Measurements from ENCODE around the gene CLDN24.
"Not testable (repeated sequence)": the region's sequence is repeated elsewhere in the genome, so short reads cannot be mapped to it uniquely, and the experiment has no call there.

The CLDN24 gene

DNA sequence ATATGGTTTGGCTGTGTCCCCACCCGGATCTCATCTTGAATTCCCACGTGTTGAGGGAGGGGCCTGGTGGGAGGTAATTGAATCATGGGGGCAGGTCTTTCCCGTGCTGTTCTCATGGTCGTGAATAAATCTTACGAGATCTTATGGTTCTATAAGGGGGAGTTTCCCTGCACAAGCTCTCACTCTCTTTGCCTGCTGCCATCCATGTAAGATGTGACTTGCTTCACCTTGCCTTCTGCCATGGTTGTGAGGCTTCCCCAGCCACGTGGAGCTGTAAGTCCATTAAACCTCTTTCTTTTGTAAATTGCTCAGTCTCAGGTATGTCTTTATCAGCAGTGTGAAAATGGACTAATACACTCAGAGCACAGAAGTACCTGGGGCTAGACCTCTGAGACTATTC lies 4.2 kb upstream of the CLDN24 start:
- H3K9me3 ChIP-seq (ENCODE audit: control insufficient read depth, low read length); H3K4me1 ChIP-seq (ENCODE audit: control insufficient read depth, insufficient read depth, low read length, poor library complexity, severe bottlenecking); H3K27ac ChIP-seq (ENCODE audit: insufficient read depth, low read length, poor library complexity, severe bottlenecking); H3K27me3 ChIP-seq (replicated peaks; ENCODE audit: control insufficient read depth, insufficient read depth, low read length, poor library complexity, severe bottlenecking); H3K36me3 ChIP-seq (ENCODE audit: control insufficient read depth, insufficient read depth, low read length); H3K4me3 ChIP-seq (ENCODE audit: insufficient read depth, low read depth, low read length, poor library complexity, severe bottlenecking); DNase-seq: not testable (repeated sequence)

DNA sequence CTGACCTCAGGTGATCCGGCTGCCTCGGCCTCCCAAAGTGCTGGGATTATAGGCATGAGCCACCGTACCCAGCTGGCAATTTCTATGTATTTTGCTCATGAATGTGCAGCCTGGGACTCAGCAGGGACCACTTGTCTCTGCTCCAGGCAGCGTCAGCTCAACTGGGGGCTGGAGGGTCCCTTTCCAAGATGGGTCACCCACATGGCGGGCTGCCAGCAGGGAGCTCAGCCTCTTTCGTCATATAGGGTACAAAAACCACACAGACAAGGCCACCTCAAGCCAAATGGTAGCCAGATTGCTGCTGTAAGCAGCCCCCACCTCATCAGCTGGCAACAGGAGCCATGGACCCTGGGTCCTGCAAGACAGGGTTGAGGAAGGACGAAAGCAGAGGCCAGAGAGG lies 2.4 kb upstream of the CLDN24 start:
- no peak for DNase-seq
- Histone ChIP-seq H3K4me3 (ENCODE audit: insufficient read depth, low read depth, low read length, poor library complexity, severe bottlenecking) (no peak overlapping the region), H3K4me1 (ENCODE audit: control insufficient read depth, insufficient read depth, low read length, poor library complexity, severe bottlenecking) (no peaks in the 10 kb centered on the region), H3K27ac (ENCODE audit: insufficient read depth, low read length, poor library complexity, severe bottlenecking) (no peak overlapping the region), H3K36me3 (ENCODE audit: control insufficient read depth, insufficient read depth, low read length) (no peaks in the 10 kb centered on the region), H3K9me3 (ENCODE audit: control insufficient read depth, low read length) (no peaks in the 10 kb centered on the region), H3K27me3 (replicated peaks; ENCODE audit: control insufficient read depth, insufficient read depth, low read length, poor library complexity, severe bottlenecking) (no peaks in the 10 kb centered on the region)

DNA sequence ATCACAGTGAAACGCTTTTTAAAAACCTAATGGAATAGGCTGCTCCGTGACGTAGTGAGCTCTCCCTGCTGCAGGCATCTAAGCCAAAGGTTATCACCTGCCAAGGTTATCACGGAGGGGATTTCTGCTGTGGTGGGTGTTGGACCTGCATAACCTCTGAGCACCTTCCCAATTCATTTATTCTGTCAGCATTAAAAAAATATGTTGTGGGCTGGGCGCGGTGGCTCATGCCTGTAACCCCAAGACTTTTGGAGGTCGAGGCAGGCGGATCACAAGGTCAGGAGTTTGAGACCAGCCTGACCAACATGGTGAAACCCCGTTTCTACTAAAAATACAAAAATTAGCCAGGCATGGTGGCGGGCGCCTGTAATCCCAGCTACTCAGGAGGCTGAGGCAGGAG lies 1.8 kb upstream of the CLDN24 start:
- H3K9me3 ChIP-seq (ENCODE audit: control insufficient read depth, low read length); H3K36me3 ChIP-seq (ENCODE audit: control insufficient read depth, insufficient read depth, low read length); H3K4me1 ChIP-seq (ENCODE audit: control insufficient read depth, insufficient read depth, low read length, poor library complexity, severe bottlenecking); H3K27ac ChIP-seq (ENCODE audit: insufficient read depth, low read length, poor library complexity, severe bottlenecking); H3K27me3 ChIP-seq (replicated peaks; ENCODE audit: control insufficient read depth, insufficient read depth, low read length, poor library complexity, severe bottlenecking); DNase-seq; H3K4me3 ChIP-seq (ENCODE audit: insufficient read depth, low read depth, low read length, poor library complexity, severe bottlenecking): not testable (repeated sequence)

DNA sequence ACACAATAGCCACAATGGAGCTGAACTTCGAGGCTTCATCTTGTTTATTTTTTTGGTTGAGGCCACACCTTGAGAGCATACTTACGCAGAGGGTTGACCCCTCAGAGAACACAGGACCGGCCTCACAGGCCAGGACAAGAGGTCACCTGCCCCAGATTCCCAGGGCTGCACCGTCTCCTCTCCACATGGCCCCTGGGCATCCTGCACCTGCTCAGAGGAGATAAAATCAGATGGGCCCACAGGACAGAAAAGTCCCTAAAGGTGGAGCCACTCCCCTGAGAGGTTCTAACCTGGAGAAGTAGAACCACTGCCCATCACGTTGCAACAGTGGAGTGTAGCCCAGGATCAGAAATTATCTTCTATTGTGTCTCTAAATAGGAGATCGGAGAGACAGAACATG lies 1.1 kb upstream of the CLDN24 start:
- DNase-seq: no peak
- H3K9me3 ChIP-seq (ENCODE audit: control insufficient read depth, low read length): no peaks in the 10 kb centered on the region
- H3K4me3 ChIP-seq (ENCODE audit: insufficient read depth, low read depth, low read length, poor library complexity, severe bottlenecking): no peak overlapping the region
- H3K4me1 ChIP-seq (ENCODE audit: control insufficient read depth, insufficient read depth, low read length, poor library complexity, severe bottlenecking): no peaks in the 10 kb centered on the region
- H3K27ac ChIP-seq (ENCODE audit: insufficient read depth, low read length, poor library complexity, severe bottlenecking): no peak overlapping the region
- no peaks in the 10 kb centered on the region for H3K27me3 ChIP-seq (replicated peaks; ENCODE audit: control insufficient read depth, insufficient read depth, low read length, poor library complexity, severe bottlenecking)
- no peaks in the 10 kb centered on the region for H3K36me3 ChIP-seq (ENCODE audit: control insufficient read depth, insufficient read depth, low read length)

DNA sequence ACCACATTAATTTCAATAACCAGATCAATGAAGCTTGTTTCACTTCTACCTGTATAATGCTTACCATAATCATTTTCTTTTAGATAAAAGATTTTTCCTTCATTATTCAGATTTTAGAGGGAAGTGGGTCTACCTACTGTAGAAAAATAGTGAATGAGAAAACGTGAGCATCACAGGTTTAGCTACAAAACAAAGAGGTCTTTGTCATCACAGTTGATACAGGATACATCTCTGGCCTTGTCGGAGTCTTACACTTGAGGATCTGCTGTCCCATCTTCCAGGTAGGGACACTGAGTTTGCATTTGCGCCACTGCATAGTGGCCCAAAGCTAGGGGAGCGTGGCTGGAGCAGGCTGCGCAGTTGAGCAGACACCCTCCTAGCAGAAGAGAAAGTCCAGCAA lies 710 bp downstream of the CLDN24 start:
- Histone ChIP-seq H3K27me3 (replicated peaks; ENCODE audit: control insufficient read depth, insufficient read depth, low read length, poor library complexity, severe bottlenecking) (no peaks in the 10 kb centered on the region), H3K27ac (ENCODE audit: insufficient read depth, low read length, poor library complexity, severe bottlenecking) (no peak overlapping the region), H3K4me1 (ENCODE audit: control insufficient read depth, insufficient read depth, low read length, poor library complexity, severe bottlenecking) (no peaks in the 10 kb centered on the region), H3K4me3 (ENCODE audit: insufficient read depth, low read depth, low read length, poor library complexity, severe bottlenecking) (no peak overlapping the region), H3K36me3 (ENCODE audit: control insufficient read depth, insufficient read depth, low read length) (no peaks in the 10 kb centered on the region), H3K9me3 (ENCODE audit: control insufficient read depth, low read length) (no peaks in the 10 kb centered on the region)
- DNase-seq: no peak

DNA sequence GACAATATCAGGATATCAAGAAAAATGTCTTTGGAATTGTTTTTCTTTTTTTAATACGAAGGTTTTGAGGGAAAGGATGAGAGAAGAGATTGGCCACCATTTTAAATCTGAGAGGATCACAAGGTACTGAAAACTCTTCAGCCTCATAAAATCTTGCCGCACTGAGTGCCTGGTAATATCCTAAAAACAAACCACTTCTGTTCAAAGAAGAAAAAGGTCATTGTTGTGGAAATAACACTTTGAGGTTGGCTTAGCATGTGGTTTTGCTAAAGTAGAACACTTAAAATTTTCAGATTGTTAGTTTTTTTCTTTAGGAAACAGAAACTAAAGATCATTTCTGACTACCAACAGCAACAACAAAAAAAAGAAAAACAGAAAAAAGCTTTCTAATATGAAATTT lies 1.1 kb downstream of the CLDN24 start:
- Histone ChIP-seq H3K27ac (ENCODE audit: insufficient read depth, low read length, poor library complexity, severe bottlenecking) (no peak overlapping the region), H3K4me1 (ENCODE audit: control insufficient read depth, insufficient read depth, low read length, poor library complexity, severe bottlenecking) (no peaks in the 10 kb centered on the region), H3K4me3 (ENCODE audit: insufficient read depth, low read depth, low read length, poor library complexity, severe bottlenecking) (no peak overlapping the region), H3K27me3 (replicated peaks; ENCODE audit: control insufficient read depth, insufficient read depth, low read length, poor library complexity, severe bottlenecking) (no peaks in the 10 kb centered on the region), H3K9me3 (ENCODE audit: control insufficient read depth, low read length) (no peaks in the 10 kb centered on the region), H3K36me3 (ENCODE audit: control insufficient read depth, insufficient read depth, low read length) (no peaks in the 10 kb centered on the region)
- DNase-seq: no peak

DNA sequence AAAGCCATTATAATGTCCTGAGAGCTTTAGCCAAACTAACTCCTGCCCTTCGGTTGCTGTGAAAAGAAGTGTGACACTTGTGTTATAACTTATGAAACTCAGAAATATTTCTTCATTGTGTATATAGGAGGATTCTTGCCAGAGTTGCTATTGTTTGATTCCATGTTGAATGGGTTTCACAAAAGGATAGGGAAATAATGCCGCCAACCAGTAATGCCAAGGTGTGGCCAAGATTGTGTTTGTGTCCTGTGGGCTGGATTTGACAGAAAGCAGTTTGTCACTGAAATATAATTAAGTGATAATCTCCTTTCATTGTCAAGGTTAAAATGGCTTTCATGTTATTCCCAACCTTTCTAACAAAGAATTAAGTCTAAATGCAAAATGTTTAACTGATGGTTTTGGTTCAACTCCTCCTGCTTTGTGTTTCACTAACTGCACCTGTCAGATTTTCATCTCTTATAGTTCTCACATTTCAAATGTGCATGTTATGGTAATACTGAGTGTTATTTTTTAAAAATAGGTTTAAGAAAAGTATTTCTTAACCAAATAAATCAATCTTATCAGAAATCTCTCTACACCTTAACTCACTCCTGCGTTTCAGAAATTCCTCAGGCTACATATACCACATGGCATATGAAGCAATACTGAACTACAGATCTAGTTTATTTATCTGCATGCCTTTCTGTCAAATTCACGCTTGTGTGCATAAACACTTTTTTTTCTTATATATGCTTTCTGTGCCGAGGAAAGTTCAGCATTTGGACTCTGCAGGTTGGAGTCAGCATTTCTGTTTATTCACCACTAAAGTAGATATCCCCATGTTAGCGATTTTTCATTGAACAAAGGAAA lies 1.8 kb downstream of the CLDN24 start, which contains the start of gene CLDN22:
Gene CLDN22 (minus strand): TSS at position 66 of the 849 bp plus-strand sequence. CDS start 58 bp downstream, at position 8.
- Histone ChIP-seq H3K36me3 (ENCODE audit: control insufficient read depth, insufficient read depth, low read length) (no peaks in the 10 kb centered on the region), H3K27me3 (replicated peaks; ENCODE audit: control insufficient read depth, insufficient read depth, low read length, poor library complexity, severe bottlenecking) (no peaks in the 10 kb centered on the region), H3K9me3 (ENCODE audit: control insufficient read depth, low read length) (no peaks in the 10 kb centered on the region), H3K4me3 (ENCODE audit: insufficient read depth, low read depth, low read length, poor library complexity, severe bottlenecking) (no peak within 1 kb of the TSS), H3K4me1 (ENCODE audit: control insufficient read depth, insufficient read depth, low read length, poor library complexity, severe bottlenecking) (no peaks in the 10 kb centered on the region), H3K27ac (ENCODE audit: insufficient read depth, low read length, poor library complexity, severe bottlenecking) (no peak within 1 kb of the TSS)
- DNase-seq: no peak

DNA sequence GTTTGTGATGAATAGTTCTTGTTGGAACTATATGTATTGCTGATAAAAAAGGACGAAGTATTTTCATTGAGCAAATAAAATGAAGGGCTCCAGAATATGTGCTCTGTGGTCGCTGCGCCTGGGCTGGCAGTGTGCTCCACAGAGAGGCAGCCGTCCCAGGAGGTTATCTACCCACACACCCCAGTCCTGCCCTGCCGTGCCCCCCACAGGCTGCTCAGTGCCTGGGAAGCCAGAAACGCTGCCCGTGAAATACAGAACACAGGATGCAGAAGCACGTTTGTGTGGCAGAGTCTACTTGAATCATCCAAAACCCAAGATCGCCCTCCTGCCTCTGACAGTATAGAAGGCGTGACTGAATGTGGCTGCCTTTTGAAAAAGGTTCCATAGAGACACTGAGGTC lies 3.6 kb downstream of the CLDN24 start:
- H3K27me3 ChIP-seq (replicated peaks; ENCODE audit: control insufficient read depth, insufficient read depth, low read length, poor library complexity, severe bottlenecking): no peaks in the 10 kb centered on the region
- DNase-seq: no peak
- H3K4me1 ChIP-seq (ENCODE audit: control insufficient read depth, insufficient read depth, low read length, poor library complexity, severe bottlenecking): no peaks in the 10 kb centered on the region
- H3K36me3 ChIP-seq (ENCODE audit: control insufficient read depth, insufficient read depth, low read length): no peaks in the 10 kb centered on the region
- H3K4me3 ChIP-seq (ENCODE audit: insufficient read depth, low read depth, low read length, poor library complexity, severe bottlenecking): no peak overlapping the region
- H3K27ac ChIP-seq (ENCODE audit: insufficient read depth, low read length, poor library complexity, severe bottlenecking): no peak overlapping the region
- no peaks in the 10 kb centered on the region for H3K9me3 ChIP-seq (ENCODE audit: control insufficient read depth, low read length)

DNA sequence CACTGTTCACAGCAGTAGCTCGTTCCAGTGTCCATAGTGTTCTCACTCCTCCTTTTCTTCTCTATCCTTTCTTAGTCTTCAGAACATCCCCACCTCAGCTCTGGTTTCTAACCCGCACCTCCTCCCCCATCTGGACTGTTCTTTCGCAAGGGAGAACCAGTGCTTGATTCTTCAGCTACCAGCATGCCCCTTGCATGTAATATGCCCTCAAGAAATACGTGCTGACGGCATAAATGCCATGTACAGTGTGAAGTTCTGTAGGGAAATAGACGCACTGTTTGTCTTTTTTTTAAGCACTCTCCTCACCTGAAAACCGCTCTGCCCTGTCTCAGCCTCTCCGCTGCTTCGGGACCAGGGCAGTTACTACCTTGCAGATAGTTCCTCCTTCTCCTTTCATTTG lies 7.4 kb downstream of the CLDN24 start:
- H3K27ac ChIP-seq (ENCODE audit: insufficient read depth, low read length, poor library complexity, severe bottlenecking): no peak overlapping the region
- no peaks in the 10 kb centered on the region for H3K9me3 ChIP-seq (ENCODE audit: control insufficient read depth, low read length)
- no peaks in the 10 kb centered on the region for H3K27me3 ChIP-seq (replicated peaks; ENCODE audit: control insufficient read depth, insufficient read depth, low read length, poor library complexity, severe bottlenecking)
- H3K36me3 ChIP-seq (ENCODE audit: control insufficient read depth, insufficient read depth, low read length): no peaks in the 10 kb centered on the region
- H3K4me1 ChIP-seq (ENCODE audit: control insufficient read depth, insufficient read depth, low read length, poor library complexity, severe bottlenecking): no peaks in the 10 kb centered on the region
- DNase-seq: no peak
- H3K4me3 ChIP-seq (ENCODE audit: insufficient read depth, low read depth, low read length, poor library complexity, severe bottlenecking): no peak overlapping the region

DNA sequence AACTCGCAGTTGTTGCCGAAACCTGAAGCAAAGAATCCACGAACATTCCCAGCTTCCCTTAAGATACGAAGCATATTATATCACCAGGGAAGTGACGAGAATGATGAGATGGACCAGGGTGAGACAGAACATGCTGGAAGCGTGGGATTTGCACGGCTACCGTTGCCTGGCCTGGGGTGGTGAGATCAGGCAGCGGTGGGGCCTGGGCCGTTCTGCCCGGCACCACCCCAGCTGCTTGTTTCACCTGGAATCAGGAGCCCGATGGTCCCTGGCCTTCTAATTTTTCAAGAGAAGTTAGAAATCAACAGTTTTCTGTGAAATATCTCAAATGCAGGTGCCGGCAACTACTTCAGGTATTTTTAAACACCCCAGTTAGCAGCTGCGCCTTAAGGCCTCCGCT lies 7.9 kb downstream of the CLDN24 start:
- no peak overlapping the region for H3K4me3 ChIP-seq (ENCODE audit: insufficient read depth, low read depth, low read length, poor library complexity, severe bottlenecking)
- no peak for DNase-seq

More for the DNA sequence above, 7.9 kb downstream of the CLDN24 start:
- no peaks in the 10 kb centered on the region for H3K9me3 ChIP-seq (ENCODE audit: control insufficient read depth, low read length)
- no peaks in the 10 kb centered on the region for H3K4me1 ChIP-seq (ENCODE audit: control insufficient read depth, insufficient read depth, low read length, poor library complexity, severe bottlenecking)
- no peak overlapping the region for H3K27ac ChIP-seq (ENCODE audit: insufficient read depth, low read length, poor library complexity, severe bottlenecking)
- H3K36me3 ChIP-seq (ENCODE audit: control insufficient read depth, insufficient read depth, low read length): no peaks in the 10 kb centered on the region
- no peaks in the 10 kb centered on the region for H3K27me3 ChIP-seq (replicated peaks; ENCODE audit: control insufficient read depth, insufficient read depth, low read length, poor library complexity, severe bottlenecking)

Data from effector memory CD4-positive, alpha-beta T cell (primary cell).